Neural cell (in vitro differentiated cells): ENCODE results near the gene APBA2.

ENCODE experiments used
- CTCF ChIP-seq: fragments of 450-650 bp; IDR thresholded peaks from 2 replicates; pipeline ENCODE4 v1.5.1; 2014; ENCODE audit warnings: antibody characterized with exemption, mild to moderate bottlenecking, moderate library complexity; ENCODE audit not compliant: poor library complexity, severe bottlenecking
- EP300 ChIP-seq: fragments of 450-650 bp; conservative IDR thresholded peaks from 2 replicates; pipeline ENCODE4 v1.6.1; 2014; ENCODE audit warnings: antibody characterized with exemption, mild to moderate bottlenecking, moderate library complexity; ENCODE audit not compliant: poor library complexity, severe bottlenecking
- EZH2 ChIP-seq: fragments of 200-600, 300-800 bp; shearing (Covaris generic), sonication (generic); IDR thresholded peaks from 2 replicates; pipeline ENCODE4 v1.6.1; 2014; ENCODE audit warnings: antibody characterized with exemption, low read length, borderline replicate concordance, mild to moderate bottlenecking; ENCODE audit not compliant: insufficient read depth, poor library complexity, severe bottlenecking
- SMC3 ChIP-seq: fragments of 450-650 bp; conservative IDR thresholded peaks from 2 replicates; pipeline ENCODE4 v1.6.1; 2014; ENCODE audit warnings: antibody characterized with exemption, mild to moderate bottlenecking, moderate library complexity; ENCODE audit not compliant: poor library complexity

- TF ChIP-seq EZH2 (no peak), EP300 (no peak), CTCF (no peak), SMC3 (no peak)
These were observed 32.0 kb downstream of the APBA2 start for GRCh38 chr15:28917791-28918140.
